Activated T-cell treated with anti-CD3 and anti-CD28 coated beads for 48 hours (primary cell): Measurements from ENCODE around the gene CACNA2D3.

ENCODE experiments used
- DNase-seq: peaks from one replicate; pipeline ENCODE4 v3.0.0-alpha.2; 2020; ENCODE audit warnings: low read depth

Gene CACNA2D3

DNA sequence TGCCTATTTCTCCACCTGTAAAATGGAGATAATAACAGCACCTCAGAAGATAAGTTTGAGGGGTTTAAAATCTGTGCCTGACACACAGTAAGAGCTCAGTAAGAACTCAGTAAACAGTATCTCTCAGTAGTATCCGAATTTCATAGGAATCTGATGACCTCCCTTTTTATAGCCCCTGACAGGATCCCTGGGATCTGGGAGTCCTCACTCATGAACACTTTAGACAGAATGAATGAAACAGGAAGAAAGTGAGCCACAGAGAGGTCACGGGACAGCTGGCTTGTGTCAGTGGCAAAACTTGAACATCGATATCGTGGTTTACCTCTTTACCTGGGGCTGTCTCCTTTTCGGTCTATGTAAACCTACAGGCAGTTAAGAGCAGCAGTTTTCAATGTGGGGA is 754.3 kb downstream of the CACNA2D3 start:
- DNase-seq: no peak

- no peak for DNase-seq
Observed at GRCh38 chr3:54877730-54878129, 755.4 kb downstream of the CACNA2D3 start.

DNA sequence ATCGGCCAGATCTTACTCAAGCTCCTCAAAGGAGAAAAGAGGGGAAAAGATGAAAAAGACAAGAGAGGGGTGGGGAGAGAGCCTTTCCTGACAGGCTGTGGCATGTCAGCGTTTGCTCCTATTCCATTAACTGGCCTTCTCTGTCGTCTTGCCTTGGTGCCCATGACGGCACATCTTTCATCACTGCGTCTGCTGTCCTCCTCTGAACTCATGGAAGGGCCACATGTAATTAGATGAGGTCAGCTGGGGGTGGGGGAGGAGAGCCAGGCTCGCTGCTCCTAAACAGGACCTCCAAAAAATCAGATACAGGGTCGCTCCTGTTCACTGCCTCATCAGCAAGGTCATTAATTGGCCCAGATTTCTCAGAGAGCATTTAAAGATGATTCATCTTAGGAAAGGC is 755.8 kb downstream of the CACNA2D3 start:
- no peak for DNase-seq

- no peak for DNase-seq
Observed at GRCh38 chr3:54882129-54882833, 759.9 kb downstream of the CACNA2D3 start.

DNA sequence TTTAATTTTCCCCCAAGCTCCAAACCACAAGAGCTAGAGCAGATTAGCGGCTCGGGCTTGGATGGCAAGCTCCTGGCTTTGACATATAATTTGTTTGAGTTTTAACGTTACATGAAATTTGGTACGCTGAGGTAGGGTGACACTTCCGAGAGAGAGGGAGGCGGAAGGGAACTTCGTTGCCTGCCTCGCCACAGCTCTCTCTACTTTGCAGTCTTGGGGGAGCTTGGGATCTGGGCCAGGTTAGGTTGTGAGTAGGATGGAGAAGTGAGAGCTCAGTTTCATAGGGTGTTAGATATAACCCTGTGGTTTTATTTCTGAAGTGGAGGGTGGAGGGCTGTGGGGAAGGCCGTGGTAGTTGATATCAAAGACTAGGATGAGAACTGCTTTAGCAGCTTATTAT is 765.8 kb downstream of the CACNA2D3 start:
- DNase-seq: no peak

- no peak for DNase-seq
Observed at GRCh38 chr3:54888873-54889272, 766.5 kb downstream of the CACNA2D3 start.

DNA sequence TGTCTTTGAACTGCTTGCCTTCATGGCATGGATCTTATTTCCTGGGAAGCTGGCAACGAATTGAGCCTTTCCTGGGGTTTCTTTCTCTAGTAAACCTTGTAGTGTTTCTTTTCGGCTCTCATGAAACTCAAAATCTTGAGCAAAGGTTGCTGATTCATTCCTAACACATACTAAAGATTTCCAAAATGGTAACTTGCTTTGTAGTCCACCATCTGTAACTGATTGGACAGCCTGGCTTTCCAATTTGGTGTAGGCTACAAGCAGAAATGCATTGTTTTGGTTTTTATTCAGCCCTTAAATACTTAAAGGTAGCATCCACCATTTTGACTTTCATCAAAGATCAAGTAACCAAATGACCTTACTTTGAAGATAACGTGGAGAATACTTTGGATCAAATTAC is 767.4 kb downstream of the CACNA2D3 start:
- DNase-seq: no peak

DNA sequence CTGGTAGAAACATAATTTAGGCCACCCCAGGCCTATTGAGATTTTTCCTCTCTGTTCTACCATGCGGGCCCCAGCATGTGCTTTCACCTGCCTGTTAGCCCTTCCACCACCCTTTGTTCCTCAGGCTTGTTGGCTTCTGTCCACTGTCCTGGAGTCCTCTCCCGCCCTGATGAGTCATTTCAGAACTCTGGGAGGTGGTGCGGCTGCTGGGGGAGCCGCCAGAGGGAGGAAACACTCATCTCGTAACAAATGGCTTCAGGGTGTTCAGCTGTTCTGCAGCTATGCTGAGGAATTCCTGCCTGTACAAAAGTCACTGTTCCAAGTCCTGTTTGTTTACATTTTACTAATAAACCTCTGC is 769.2 kb downstream of the CACNA2D3 start:
- DNase-seq: no peak

- no peak for DNase-seq
Observed at GRCh38 chr3:54892168-54892567, 769.8 kb downstream of the CACNA2D3 start.

- DNase-seq: no peak
Observed at GRCh38 chr3:54895613-54896012, 773.3 kb downstream of the CACNA2D3 start.

GRCh38 chr3:54897028-54897711 is 774.8 kb downstream of the CACNA2D3 start:
- DNase-seq: no peak

DNA sequence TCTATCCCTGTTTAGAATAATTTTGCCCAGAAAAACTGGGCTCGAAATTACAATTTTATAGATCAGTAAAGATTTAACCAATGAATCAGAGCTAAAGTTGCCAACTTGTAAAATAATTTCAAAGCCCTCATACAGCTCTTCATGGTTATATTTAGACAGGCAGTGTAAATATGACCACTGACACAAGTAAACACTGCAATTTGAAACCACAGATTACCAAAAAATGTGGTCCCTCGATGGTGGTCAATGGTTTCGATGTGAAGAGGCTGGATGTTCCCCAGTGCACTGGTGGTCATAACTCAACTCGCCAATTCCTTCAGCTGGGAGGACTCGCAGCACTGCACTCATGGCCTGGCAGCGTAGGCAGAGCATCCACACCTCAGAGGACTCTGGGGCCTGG is 776.9 kb downstream of the CACNA2D3 start:
- DNase-seq: no peak

DNA sequence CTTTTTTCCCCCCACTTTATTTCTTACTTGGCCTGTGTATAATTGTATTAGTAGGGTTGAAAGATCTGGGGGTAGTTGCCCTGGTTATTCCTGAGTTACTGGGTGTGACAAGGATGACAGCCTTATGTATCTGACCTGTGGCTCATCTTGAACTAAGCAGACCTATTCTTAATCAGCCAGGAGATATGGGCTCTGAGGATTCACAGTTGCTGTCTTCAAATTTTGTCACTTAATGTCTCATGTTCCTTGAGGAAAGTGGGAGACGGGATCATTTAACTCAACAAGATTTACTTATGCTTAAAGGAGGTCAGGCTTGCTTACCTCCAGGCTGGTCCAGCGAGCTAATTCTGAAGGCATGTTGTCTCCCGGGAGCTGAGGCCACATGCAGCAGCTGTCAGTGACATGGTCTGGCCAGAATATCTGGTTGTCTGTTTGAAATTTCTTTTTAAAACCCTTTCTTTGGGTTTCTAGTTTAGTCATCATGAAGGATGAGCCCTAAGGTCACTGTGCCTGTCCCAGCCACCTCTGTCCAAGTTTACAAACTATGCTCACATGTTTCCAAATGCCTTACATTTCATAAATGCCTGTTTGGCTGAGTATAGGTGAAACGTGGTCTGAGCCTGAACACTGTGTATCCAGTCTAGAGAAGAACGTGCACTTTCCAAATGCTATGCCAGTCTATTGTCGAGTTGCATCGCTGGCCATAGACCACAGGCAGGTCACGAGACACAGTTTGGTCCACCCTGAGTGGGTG is 778.7 kb downstream of the CACNA2D3 start:
- DNase-seq: no peak

DNA sequence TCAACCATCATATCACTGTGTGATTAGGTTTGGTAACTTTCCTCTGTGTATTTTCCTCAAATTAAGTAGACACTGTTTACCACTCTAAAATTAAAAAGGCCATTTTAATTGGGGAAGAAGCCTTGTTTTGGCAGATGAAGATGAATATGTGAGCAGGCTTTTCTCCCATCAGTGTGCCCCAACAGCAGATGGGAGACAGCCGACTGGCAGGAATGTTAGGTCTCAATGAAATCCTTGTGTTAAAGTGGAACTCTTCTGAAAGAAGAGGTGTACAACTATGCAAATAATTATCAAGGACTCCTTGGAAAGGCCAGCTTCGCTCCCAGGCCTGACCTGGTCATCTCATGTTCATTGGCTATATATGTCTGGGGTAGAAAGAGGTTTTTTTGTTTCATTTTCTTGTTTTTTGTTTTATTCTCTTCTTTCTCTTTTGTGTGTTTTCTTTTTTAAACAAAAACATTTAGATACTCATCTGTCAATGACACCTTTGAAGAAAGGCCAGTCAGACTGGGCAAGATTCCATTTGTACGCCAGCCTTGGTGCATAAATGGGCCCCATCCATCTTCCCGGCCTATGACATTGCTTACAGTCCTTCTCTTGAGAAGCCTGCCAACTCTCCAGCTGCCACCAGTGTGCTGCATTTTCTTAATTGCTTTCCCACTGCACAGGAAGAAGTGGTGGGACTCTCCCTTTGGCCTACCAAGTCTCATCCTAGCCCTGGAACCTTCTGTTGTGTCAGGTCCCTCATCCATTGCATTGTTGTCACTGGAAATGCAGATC is 779.7 kb downstream of the CACNA2D3 start:
- no peak for DNase-seq

DNA sequence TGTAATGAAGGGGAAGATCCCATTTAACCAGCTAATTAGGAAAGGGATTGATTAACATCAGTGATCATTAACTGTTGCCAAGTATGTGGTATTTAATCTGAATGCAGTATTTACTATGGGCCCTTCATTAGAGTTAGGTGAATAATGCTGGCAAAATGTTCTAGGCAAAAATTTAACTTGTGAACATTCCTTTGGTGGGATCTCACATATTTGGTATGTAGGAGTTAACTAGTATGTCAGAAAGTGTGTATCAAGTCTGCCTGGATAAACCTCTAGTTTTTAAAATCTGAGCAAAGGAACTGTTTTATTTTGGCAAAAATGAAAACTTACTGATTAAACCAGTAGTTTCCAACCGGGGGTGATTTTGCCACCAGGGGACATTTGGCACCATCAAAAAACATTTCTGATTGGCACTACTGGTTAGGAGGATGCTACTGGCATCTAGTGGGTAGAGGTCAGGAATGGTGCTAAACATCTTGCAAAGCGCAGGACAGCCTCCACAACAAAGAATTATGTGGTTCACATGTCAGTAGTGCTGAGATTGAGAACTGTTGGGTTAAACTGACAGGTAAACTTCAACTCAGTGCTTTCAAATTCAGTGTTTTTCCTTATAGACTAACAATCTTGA is 783.0 kb downstream of the CACNA2D3 start:
- DNase-seq: no peak

GRCh38 chr3:54905920-54906319 is 783.6 kb downstream of the CACNA2D3 start:
- DNase-seq: no peak

GRCh38 chr3:54906763-54907162 is 784.4 kb downstream of the CACNA2D3 start:
- no peak for DNase-seq

DNA sequence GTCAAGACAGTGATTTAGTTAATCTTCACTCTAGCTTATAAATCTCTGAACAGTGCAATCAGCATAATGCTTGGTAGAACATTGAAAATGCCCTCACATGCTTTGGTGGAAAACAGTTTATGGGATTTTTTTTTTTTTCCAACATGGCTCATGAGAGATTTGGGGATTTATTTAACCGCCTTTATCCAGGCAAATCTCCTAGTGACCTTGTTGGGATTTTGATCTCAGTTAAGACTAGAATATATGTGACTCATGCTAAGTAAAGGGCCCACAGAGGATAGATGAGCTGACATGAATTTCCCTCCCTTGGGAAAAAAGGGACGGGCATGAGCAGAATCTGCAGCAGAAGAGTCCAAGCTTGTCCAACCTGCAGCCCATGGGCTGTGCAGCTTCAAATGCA is 786.8 kb downstream of the CACNA2D3 start:
- no peak for DNase-seq

DNA sequence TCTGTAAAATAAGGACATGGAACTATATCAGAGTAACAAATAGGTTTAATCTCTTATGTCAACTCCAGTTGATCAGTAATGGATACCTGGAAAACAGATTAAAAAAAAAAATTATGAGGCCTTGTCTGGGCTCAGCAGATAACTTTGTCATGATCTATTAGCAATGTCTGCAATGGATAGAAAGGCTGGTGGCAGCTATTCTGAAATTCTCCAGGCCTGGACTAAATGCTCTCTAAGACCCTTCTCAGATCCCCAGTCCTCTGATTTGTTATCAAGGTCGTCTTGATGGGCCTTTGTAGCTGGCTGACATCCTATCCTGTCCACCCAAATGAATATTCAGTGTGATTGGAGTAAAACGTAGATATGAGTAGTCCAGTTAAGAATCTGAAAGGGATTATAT is 791.8 kb downstream of the CACNA2D3 start:
- DNase-seq: no peak

DNA sequence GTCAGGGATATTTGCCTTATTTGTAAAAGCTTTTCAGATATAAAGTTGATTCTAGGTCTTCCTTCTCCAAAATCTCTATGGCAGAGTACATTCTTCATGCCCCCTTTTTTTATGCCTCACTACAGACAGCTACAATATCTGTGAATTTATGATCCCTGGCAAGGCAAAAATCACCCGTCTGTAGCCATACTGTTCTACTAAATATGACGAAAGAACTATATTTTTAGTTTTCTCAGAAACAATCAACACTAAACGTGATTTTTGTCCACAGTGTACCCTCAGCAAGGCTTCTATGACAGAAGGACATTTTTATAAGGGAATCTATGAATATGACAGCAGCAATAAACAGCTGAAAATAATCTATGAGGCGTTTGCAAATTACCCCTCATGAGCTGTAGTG is 792.8 kb downstream of the CACNA2D3 start:
- no peak for DNase-seq

DNA sequence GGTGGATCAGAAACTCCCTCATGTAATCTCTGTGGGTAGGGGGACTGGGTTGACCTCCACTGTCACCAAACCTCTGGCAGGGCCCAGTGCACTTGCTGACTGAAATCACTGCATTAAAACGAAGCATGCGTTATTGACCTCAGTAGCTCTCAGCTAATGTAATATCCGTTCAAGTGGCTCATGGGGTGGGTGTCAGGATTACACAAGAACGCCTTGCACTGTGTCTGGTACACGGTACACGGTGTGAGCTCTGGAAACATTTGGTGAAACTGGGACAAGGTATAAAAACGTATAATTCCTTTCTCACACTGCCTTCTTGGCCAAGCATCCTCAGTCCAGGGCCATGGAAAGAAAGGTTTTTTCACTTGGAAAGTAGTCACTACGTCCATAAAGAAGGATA is 793.6 kb downstream of the CACNA2D3 start:
- DNase-seq: no peak

DNA sequence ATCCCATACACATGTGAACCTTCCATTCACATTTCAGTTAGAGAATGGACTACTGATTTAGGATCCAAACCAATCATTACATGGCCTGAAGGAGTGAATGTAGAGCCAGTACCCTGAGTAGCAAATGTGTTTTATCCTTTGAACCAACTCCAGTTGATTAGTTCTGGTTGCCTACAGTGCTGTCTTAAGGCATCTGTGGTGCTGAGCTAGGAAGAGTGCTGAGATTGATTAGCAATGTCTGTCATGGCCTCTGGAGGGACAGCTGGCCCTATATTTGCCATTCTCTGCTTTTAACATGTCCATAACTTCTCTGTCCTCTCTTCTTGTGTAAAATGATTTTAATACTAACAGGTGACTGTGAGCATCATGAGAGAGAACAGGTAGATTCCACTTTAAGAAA is 794.4 kb downstream of the CACNA2D3 start:
- no peak for DNase-seq
